Stimulated activated naive CD4-positive, alpha-beta T cell treated with Interleukin-2 at 50 U/mL for 16 hours (primary cell): ENCODE results near the gene GSX1.
"Not testable (repeated sequence)": the region's sequence is repeated elsewhere in the genome, so short reads cannot be mapped to it uniquely, and the experiment has no call there.

Experiments used
- DNase-seq: peaks from one replicate; lab custom pipeline; 2025; lab: John Stamatoyannopoulos, UW

Gene GSX1

DNA sequence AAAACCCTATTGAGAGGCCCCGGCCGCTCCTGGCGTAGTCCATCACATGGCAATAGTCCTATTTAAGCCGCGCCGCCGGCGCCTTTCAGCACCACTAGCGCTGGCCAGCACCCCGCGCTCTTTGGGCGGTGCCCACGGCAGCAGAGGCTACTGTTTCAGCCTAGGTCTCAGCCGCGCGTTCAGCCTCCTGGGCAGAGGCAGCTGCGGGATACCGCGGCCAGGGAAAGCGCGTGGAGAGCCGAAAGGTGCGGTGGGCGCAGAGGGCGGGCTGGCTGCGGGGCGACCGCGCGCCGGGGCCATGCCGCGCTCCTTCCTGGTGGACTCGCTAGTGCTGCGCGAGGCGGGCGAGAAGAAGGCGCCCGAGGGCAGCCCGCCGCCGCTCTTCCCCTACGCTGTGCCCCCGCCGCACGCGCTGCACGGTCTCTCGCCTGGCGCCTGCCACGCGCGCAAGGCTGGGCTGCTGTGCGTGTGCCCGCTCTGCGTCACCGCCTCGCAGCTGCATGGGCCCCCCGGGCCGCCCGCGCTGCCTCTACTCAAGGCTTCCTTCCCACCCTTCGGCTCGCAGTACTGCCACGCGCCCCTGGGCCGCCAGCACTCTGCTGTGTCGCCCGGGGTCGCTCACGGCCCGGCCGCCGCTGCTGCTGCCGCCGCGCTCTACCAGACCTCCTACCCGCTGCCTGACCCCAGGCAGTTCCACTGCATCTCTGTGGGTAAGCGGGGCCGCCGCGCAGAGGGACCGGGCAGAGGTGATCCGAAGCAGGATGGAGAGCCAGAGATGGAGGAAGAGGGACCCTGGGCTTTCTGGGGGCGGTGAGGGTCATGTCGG is at the start of gene GSX1:
Gene GSX1, plus strand, starts transcription at position 91 of the 826 bp plus-strand sequence. Its CDS starts 208 bp downstream, at position 299.
- DNase-seq = no peak

GRCh38 chr13:27744801-27745200 is 47.5 kb upstream of the GSX1 start:
- no peak for DNase-seq

DNA sequence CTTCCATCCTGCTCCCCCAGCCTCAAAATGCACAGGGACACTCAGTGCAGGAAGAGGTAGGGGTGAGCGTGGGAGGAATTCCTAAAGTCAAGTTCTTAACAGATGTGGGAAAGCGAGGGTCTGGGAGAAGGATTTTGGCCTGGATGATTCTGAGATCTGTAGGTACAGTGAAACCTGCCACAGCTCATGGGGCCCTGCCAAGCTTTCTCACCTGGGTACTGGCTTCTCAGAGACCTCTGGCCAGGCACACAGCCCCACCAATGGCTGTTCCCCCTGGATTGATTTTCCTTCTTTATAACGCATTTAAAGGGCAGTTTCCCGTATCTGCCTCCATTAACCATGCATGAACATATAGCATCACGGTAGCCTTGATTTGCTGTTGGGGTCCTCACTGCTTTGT is 47.0 kb upstream of the GSX1 start:
- no peak for DNase-seq

DNA sequence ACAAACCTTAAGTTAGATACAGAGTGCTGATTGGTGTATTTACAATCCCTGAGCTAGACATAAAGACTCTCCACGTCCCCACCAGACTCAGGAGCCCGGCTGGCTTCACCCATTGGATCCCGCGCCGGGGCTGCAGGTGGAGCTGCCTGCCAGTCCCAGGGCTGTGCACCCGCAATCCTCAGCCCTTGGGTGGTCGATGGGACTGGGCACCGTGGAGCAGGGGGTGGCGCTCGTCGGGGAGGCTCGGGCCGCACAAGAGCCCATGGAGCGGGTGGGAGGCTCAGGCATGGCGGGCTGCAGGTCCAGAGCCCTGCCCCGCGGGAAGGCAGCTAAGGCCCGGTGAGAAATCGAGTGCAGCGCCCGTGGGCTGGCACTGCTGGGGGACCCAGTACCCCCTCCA is 44.1 kb upstream of the GSX1 start:
- DNase-seq = not testable (repeated sequence)

DNA sequence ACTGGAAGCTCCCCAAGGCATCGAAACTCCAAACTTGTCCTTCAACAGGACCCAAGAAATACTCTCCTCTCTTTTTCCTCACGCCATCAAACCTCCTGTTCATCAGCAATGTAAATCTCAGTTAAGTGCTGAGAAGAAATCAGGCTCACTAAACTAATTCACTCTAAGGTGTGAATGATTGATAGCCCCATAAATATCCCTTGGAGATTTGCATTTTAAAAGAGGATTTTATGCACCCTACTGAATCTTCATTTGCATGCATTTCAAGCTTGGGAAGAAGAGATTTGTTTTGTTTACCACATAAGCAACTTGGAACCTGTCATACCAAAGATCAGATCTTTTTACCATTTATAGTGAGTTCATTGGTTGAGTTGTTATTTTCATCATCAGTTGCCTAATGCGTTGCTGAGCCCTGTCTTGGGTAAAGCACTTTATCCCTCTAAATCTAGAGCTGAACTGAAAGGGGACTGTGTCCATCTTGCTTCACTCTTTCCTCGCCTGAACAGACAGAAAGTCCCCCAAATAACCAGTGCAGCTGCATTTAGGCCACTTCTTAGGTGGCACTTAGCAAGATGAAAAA is 40.2 kb upstream of the GSX1 start:
- DNase-seq = no peak

GRCh38 chr13:27765650-27766049 is 26.6 kb upstream of the GSX1 start:
- no peak for DNase-seq

DNA sequence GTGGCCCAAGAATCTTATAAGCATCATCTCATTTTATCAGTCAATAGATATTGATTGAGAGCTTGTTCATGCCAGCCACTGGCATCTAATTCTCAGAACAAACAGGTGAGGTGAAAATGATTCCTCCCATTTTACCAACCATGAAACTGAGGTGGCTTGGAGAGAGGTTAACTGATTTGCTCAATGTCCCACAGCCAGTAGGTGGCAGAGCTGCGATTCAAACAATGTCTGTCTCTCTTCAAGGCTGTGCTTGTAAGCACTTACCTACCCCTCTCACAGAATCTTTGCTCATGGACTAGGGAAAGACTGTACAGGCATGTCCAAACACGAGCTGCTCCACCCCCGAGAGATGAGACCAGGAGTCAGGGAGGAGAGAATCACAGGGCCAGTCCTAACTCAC is 21.5 kb upstream of the GSX1 start:
- DNase-seq = no peak

- DNase-seq = no peak
These were observed 19.4 kb upstream of the GSX1 start for GRCh38 chr13:27772651-27773425.

- DNase-seq = no peak
These were observed 18.1 kb upstream of the GSX1 start for GRCh38 chr13:27774169-27774568.

DNA sequence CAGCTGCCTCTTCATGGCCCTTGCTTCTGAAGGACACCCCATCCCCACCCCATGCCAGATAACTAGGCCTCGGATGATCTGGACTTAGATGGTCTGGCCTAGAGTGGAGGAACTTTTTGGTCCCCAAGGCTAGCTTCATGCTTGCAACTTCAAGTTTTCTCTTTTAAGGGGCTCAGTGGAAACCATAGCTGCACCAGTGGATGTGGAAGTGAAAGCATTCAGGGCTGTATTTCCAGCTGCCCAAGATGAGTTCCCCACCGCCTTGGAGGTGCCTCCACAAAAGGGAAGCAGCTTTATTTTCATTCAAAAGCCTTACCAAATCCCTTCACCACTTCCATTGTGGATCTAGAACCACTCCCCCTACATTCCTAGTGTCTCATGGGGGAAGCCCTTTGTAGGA is 17.6 kb upstream of the GSX1 start:
- no peak for DNase-seq

DNA sequence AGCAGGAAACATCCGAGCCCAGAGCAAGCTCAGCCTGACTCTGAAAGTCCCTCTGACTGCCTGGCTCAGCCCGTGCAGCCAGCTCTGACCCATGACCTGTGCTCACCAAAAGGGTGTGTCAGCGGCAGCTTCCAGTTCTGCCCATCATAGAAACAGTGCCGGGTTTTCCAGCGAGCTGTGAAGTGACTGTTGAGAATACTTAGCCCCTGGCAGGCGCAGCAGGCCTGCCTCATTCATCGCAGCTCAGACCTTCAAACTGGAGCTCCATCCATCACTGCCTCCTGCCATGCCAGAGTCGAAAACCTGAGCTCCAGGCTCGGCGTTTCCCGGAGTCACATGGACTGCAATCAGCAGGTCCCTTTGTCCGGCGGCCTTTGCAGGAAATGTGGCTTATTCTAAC is 16.3 kb upstream of the GSX1 start:
- DNase-seq = no peak

DNA sequence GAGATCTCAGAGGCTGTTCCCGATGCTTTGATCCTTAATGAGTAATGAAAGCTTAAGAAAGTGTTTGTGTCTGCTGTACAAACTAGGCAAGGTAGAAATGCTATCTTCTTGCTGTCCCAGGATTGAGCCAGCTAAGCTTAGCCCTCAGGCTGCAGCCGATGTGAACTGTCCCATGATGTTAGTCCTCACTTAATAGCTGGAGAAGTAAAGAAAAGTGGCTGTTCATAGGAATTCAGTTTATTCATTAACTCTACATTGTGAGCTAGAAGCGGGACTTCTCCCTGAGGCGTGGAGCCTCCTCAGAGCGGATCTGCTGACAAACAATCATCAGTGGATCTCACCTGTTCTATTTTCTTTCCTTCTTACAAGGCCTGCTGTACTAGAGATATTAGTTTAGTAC is 10.1 kb upstream of the GSX1 start:
- no peak for DNase-seq

- DNase-seq = no peak
These were observed 9.2 kb upstream of the GSX1 start for GRCh38 chr13:27783111-27783510.

GRCh38 chr13:27788271-27788670 is 4.0 kb upstream of the GSX1 start:
- DNase-seq = no peak

- DNase-seq = no peak
These were observed 3.2 kb upstream of the GSX1 start for GRCh38 chr13:27789153-27789494.

DNA sequence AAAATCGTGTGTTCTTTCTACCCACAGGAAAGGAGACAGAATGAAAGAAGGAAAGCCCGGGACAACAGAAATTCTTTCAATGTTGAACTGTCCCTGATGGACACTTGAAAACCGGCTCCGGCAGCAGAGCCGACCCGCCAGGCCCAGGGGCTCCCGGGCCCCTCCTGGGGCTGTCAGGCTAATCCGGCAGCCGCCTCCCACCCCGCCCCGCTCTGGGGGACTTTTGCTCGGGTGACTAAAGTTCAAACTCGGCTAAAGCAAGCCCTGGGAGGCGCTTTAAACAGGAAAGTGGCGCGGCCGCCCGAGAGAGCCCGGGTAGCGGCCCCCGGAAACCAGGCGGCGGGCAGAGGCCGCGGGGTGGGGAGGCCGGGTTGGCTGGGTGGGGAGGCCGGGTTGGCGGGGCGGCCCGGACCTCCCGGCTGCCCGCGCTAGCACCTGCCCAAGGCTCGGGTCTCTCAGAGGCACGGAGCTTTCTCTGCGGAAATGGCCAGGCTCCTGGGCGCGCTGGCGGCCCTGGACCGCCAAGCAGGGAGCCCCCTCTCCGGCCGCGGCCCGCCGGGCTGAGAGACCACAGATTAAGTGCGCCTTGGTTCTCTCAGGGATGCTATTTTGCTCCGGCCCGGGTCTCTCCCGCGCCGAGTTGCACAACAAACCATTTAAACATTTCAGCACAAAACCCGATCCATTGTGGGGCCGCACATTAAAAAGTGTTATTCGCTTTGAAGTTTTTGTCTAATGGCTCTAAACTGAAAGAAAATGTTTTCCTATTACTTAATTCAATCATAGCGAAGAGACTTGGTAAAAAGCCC is 2.6 kb upstream of the GSX1 start:
- no peak for DNase-seq

DNA sequence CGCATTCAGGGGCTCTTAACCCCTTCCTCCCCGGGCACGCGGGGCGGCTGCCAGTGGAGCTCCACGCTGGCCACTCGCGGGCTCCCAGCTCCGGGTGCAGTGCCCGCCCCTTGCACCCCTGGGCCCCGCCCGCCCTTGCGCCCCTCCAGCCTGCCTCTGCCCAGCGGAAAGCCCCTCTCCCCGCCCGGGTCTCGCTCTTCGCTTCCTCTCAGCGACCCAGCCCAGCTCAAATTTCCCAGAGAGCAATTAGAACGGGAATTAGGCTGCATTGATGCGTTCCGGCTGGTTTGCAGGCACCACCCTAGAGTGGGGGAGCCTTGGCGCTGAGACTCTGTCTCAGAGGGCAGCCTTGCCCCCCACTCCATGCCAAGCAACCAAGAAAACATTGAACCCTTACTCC is 1.8 kb upstream of the GSX1 start:
- no peak for DNase-seq

GRCh38 chr13:27791146-27791900 is 960 bp upstream of the GSX1 start:
- no peak for DNase-seq

DNA sequence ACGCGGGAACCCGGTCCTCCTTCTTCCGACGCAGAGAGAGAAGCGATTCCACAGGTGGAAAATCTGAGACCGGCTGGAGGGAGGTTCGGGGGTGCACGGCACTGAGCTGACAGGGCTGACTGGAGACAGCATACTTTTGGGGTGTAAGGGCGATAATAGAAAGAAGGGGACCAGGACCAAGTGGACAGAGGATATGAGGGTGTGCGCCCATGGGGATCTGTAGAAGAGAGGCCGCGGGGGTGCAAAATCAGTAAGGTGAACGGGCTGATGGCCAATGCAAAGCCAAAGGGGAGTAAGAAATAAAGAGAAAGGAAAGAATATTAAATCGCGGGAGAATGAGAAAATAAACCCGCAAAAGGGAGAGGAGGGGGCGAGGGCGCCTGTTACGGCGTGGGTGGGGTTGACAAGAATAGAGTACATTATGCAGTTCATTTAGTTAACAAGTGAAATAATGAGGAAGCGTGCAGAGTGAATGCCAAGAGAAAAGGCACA is 336 bp upstream of the GSX1 start:
- no peak for DNase-seq

GRCh38 chr13:27793507-27794367 is 1.5 kb downstream of the GSX1 start:
- no peak for DNase-seq

DNA sequence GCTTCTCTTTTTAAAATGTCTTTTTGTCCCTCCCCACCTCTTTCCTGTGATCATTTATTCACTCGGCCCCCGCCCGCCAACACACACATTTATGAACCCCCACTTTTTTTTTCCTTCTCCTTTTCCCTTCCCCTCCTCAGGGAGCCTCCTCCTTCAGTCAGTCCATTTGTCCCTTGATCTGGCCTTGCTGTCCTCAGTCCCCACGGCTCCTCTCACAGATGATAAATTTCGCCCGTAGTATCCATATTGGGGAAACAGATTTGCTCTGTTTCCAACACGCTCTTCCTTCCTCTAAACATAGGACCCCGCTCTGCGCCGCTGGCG is 2.0 kb downstream of the GSX1 start:
- no peak for DNase-seq
